Naive thymus-derived CD4-positive, alpha-beta T cell (primary cell): ENCODE data around the gene MSL2. TPM values are rescaled to one million over a fixed set of nuclear protein-coding genes. Genes with fewer than 3 reads are reported as not detected.
"Not testable (repeated sequence)": the region's sequence is repeated elsewhere in the genome, so short reads cannot be mapped to it uniquely, and the experiment has no call there.

ENCODE experiments used
- ATAC-seq: fragments of 150-1000 bp; cut with Tn5 transposase; 2 replicates; pipeline ENCODE4 v1.10.0; 2021; ENCODE audit warnings: mild to moderate bottlenecking, moderate library complexity
- CTCF ChIA-PET: fragments of 350-600 bp; sonication (Branson Sonifier 250); formaldehyde crosslinking; loops from one replicate; lab custom pipeline; 2021; ENCODE audit warnings: antibody characterized with exemption; lab: Charles Lee
- POLR2A ChIA-PET: fragments of 350-600 bp; sonication (Branson Sonifier 250); formaldehyde crosslinking; loops from one replicate; lab custom pipeline; 2021; ENCODE audit warnings: antibody characterized with exemption, inconsistent platforms; lab: Charles Lee
- DNase-seq, 9 donors: peaks; one replicate each; pipeline versions ENCODE4 v3.0.0 to v3.0.0-alpha.2; 2020 to 2022; ENCODE audit warnings: mixed read lengths in 1 of 9
- H3K27ac ChIP-seq: one replicate; pipeline ENCODE4 v1.7.0; 2013; ENCODE audit warnings: mild to moderate bottlenecking, low read depth, low read length, moderate library complexity
- H3K27me3 ChIP-seq, 2 donors: one replicate each; pipeline ENCODE4 v1.7.0; 2013; ENCODE audit warnings: low read length in 2 of 2, mild to moderate bottlenecking in 2 of 2, moderate library complexity in 2 of 2; ENCODE audit not compliant: control insufficient read depth in 2 of 2, insufficient read depth in 2 of 2
- H3K36me3 ChIP-seq, 3 experiments: 1 replicate in 2 of 3; 2 replicates in 1 of 3; pipeline ENCODE4 v1.7.0; 2013; ENCODE audit warnings: low read length in 3 of 3, mild to moderate bottlenecking in 3 of 3, moderate library complexity in 1 of 3; ENCODE audit not compliant: insufficient read depth in 3 of 3, control insufficient read depth in 2 of 3
- H3K4me1 ChIP-seq, 2 donors: one replicate each; pipeline ENCODE4 v1.7.0; 2013; ENCODE audit warnings: low read length in 2 of 2, mild to moderate bottlenecking in 2 of 2, moderate library complexity in 1 of 2; ENCODE audit not compliant: control insufficient read depth in 2 of 2, insufficient read depth in 2 of 2
- H3K4me3 ChIP-seq: 2 replicates; pipeline ENCODE4 v1.7.0; 2013; ENCODE audit warnings: mild to moderate bottlenecking, low read length
- H3K9me3 ChIP-seq, 3 experiments: 1 replicate in 2 of 3; 2 replicates in 1 of 3; pipeline ENCODE4 v1.7.0; 2013; ENCODE audit warnings: low read length in 3 of 3; ENCODE audit not compliant: control insufficient read depth in 2 of 3
- H3K27ac Mint-ChIP-seq, 9 donors: one replicate each; pipeline ENCODE4 v1.8.0; 2020 to 2022; ENCODE audit warnings: mixed read lengths in 9 of 9, mild to moderate bottlenecking in 8 of 9, moderate library complexity in 5 of 9, inconsistent platforms in 2 of 9
- H3K27me3 Mint-ChIP-seq, 5 donors: one replicate each; pipeline ENCODE4 v1.8.0; 2021 to 2022; ENCODE audit warnings: mixed read lengths in 5 of 5, mild to moderate bottlenecking in 1 of 5
- H3K36me3 Mint-ChIP-seq, 5 donors: one replicate each; pipeline ENCODE4 v1.8.0; 2020 to 2022; ENCODE audit warnings: mixed read lengths in 5 of 5, mild to moderate bottlenecking in 3 of 5, inconsistent platforms in 1 of 5
- H3K4me1 Mint-ChIP-seq, 7 donors: one replicate each; pipeline ENCODE4 v1.8.0; 2020 to 2022; ENCODE audit warnings: mixed read lengths in 7 of 7, mild to moderate bottlenecking in 3 of 7, inconsistent platforms in 1 of 7
- H3K4me3 Mint-ChIP-seq, 10 donors: one replicate each; pipeline ENCODE4 v1.8.0; 2020 to 2022; ENCODE audit warnings: mild to moderate bottlenecking in 10 of 10, mixed read lengths in 10 of 10, moderate library complexity in 6 of 10, inconsistent platforms in 2 of 10
- H3K9me3 Mint-ChIP-seq, 11 donors: one replicate each; pipeline ENCODE4 v1.8.0; 2020 to 2022; ENCODE audit warnings: mixed read lengths in 11 of 11, mild to moderate bottlenecking in 4 of 11, inconsistent platforms in 1 of 11, moderate library complexity in 1 of 11
- intact Hi-C, 2 donors: fragments of 100-400 bp; cut with micrococcal nuclease; formaldehyde crosslinking; loops; one replicate each; pipeline ENCODE4 v1.15.1; 2023
- polyA plus RNA-seq, 2 donors: library from polyadenylated mRNA; unstranded; fragments of 300-500 nt; fragmentation: Illumina TruSeq; gene quantifications; one replicate each; pipeline ENCODE4 v1.2.3, GENCODE V29; 2021
- total RNA-seq, 6 experiments: library from RNA in 5 of 6; stranded (reverse) in 5 of 6; gene quantifications; 1 replicate in 5 of 6; 2 replicates in 1 of 6; pipeline ENCODE4 v1.2.3 and lab custom pipeline; 2021 to 2026

Gene MSL2
- total and polyA plus RNA-seq, 7 experiments from 2014 or later: 40.9 to 110 (median 69.0) TPM

DNA sequence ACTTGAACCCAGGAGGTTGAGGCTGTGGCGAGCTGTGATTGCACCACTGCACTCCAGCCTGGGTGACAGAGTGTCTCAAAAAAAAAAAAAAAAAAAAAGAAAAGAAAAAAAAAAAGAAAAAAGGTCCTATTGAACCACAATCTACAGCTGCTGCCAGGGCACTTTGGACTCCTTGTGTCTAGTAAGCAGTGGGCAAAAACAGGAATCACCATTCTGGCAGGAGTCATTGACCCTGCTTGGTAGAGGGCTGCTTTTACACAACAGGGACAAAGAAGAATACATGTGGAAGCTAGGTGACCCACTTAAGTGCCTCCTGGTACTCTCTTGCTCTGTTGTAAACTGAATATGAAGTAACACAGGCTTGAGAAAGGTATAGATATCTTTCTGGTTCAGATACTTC lies 39.4 kb upstream of the MSL2 start:
- H3K27me3 Mint-ChIP-seq: peaks cover 0 to 23% (median 0%) of the 10 kb centered on the region in 5 donors

DNA sequence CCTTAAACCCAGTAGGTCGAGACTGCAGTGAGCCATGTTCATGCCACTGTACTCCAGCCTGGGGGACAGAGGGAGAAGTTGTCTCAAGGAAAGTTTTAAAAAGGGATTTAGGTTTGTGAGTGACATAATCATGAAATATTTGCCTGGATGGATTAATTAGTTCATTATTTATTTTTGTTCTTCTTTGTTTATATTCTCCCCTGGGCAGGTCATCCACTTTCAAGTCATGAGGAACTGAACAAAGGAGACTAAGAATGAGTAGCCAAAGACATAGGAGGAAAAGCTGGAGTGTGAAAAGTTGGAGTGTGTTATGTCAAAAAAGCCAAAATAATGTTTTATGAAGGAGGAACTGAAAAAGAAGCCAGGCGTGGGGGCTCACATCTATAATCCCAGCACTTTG lies 36.3 kb upstream of the MSL2 start:
- ChIA-PET POLR2A (no interaction called here), CTCF (interaction anchor here (0.6 kb wide), 1 partner anchor 8 kb away, joined by 3 read pairs; no protein-coding TSS in a partner anchor)
- H3K36me3 ChIP-seq: no peaks in the 10 kb centered on the region
- H3K4me3 Mint-ChIP-seq: no peak overlapping the region
- peaks cover 0 to 5% (median 0%) of the 10 kb centered on the region in 11 donors for H3K9me3 Mint-ChIP-seq
- H3K27ac Mint-ChIP-seq: no peak overlapping the region
- H3K4me1 ChIP-seq: no peaks in the 10 kb centered on the region
- no peak overlapping the region for H3K4me3 ChIP-seq
- H3K4me1 Mint-ChIP-seq: no peaks in the 10 kb centered on the region
- DNase-seq (no peak), ATAC-seq (no peak)
- no peaks in the 10 kb centered on the region for H3K9me3 ChIP-seq
- H3K36me3 Mint-ChIP-seq: no peaks in the 10 kb centered on the region
- intact Hi-C loops: no loop called here
- peaks cover 0 to 11% (median 0%) of the 10 kb centered on the region in 5 donors for H3K27me3 Mint-ChIP-seq
- no peaks in the 10 kb centered on the region for H3K27me3 ChIP-seq
- H3K27ac ChIP-seq: no peak overlapping the region

More for the DNA sequence above, 39.4 kb upstream of the MSL2 start:
- Mint-ChIP-seq H3K4me1 (no peaks in the 10 kb centered on the region), H3K27ac (no peak overlapping the region), H3K4me3 (no peak overlapping the region), H3K9me3 (peaks cover 0 to 5% (median 0%) of the 10 kb centered on the region in 11 donors), H3K36me3 (no peaks in the 10 kb centered on the region)
- no peaks in the 10 kb centered on the region for H3K4me1 ChIP-seq
- ATAC-seq: no peak
- ChIA-PET POLR2A (no interaction called here), CTCF (interaction anchor here (0.6 kb wide), 1 partner anchor 519 kb away, joined by 3 read pairs; no protein-coding TSS in a partner anchor)
- intact Hi-C loops: no loop called here
- DNase-seq: no peak
- H3K9me3 ChIP-seq: no peaks in the 10 kb centered on the region
- H3K36me3 ChIP-seq: no peaks in the 10 kb centered on the region
- H3K27ac ChIP-seq: no peak overlapping the region
- no peak overlapping the region for H3K4me3 ChIP-seq
- H3K27me3 ChIP-seq: no peaks in the 10 kb centered on the region

DNA sequence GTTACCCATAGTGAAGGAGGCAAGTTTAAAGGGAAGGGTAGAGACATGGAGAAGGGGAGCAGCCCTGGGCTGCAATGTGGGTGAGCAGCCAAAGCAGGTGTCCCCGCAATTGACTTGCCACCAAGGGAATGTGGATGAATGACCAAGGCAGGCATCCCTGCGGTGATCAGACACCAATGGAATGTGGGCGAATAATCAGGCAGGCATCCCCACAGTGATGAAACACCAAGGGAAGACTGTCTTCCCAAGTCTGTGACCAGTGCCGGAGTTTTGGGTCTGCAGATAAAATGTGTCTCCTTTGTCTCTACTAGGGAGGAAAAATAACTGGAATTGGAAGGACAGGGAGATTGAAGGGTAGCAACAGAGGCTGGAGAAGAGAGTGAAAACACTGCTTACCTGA lies 26.6 kb upstream of the MSL2 start:
- H3K4me1 Mint-ChIP-seq, intact Hi-C loops, H3K9me3 ChIP-seq, POLR2A ChIA-PET, CTCF ChIA-PET, H3K27me3 ChIP-seq, H3K36me3 ChIP-seq, ATAC-seq, DNase-seq, H3K27ac Mint-ChIP-seq, H3K4me3 Mint-ChIP-seq, H3K4me1 ChIP-seq, H3K9me3 Mint-ChIP-seq, H3K36me3 Mint-ChIP-seq, H3K27ac ChIP-seq, H3K4me3 ChIP-seq: not testable (repeated sequence)
- H3K27me3 Mint-ChIP-seq: peaks cover 3 to 13% (median 7%) of the 10 kb centered on the region in 5 donors

DNA sequence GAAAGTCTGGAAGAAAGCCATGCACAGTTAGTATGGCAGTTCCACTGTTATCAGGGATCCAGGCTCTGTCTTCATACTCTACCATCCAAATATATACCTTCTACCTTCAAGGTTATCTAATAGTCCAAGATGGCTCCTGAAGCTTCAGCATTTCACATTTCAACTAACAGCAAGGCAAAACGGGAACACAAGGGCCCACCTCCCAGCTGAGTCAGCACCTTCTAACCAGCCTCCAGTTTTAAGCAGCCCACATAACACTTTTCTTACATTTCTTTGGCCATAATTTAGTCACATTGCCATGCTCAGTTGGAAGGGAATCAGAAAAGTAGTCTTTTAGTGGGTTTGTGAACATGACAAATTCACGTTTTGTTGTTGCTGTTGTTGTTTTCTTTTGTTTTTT lies 15.4 kb upstream of the MSL2 start:
- no peaks in the 10 kb centered on the region for H3K9me3 ChIP-seq
- ChIA-PET POLR2A (interaction anchor here (1.0 kb wide), 1 partner anchor 15 kb away, joined by 4 read pairs; the partner anchor contains the start of gene MSL2), CTCF (no interaction called here)
- Mint-ChIP-seq H3K4me1 (no peaks in the 10 kb centered on the region), H3K9me3 (no peaks in the 10 kb centered on the region), H3K27me3 (peaks cover 0 to 41% (median 8%) of the 10 kb centered on the region in 5 donors), H3K36me3 (no peaks in the 10 kb centered on the region), H3K27ac (no peak overlapping the region), H3K4me3 (no peak overlapping the region)
- no peaks in the 10 kb centered on the region for H3K27me3 ChIP-seq
- no peak overlapping the region for H3K27ac ChIP-seq
- ATAC-seq (no peak), DNase-seq (no peak)
- no peaks in the 10 kb centered on the region for H3K4me1 ChIP-seq
- intact Hi-C loops: no loop called here
- H3K4me3 ChIP-seq: no peak overlapping the region
- H3K36me3 ChIP-seq: no peaks in the 10 kb centered on the region

DNA sequence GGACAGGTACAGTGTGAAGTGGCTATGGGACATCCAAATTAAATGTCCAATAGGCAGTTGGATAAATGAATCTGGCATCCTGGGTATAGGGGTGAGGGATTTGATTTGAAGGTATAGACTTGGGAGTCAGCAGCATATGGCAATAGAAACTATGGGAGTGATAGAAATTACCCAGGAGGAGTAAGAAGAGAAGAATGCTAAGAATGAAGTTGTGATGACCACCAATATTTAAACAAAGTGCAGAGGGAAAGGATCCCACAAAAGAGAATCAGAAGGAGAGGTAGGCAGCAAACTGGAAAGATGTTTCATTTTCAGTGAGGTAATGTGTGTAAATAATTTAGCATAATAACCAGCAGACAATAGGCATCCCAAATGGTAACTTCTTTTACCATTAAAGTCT lies 13.8 kb upstream of the MSL2 start:
- H3K9me3 ChIP-seq: no peaks in the 10 kb centered on the region
- H3K27ac ChIP-seq: no peak overlapping the region
- peaks cover 0 to 2% (median 0%) of the 10 kb centered on the region in 7 donors for H3K4me1 Mint-ChIP-seq
- no peak for ATAC-seq
- no peaks in the 10 kb centered on the region for H3K9me3 Mint-ChIP-seq
- H3K4me1 ChIP-seq: no peaks in the 10 kb centered on the region
- H3K36me3 ChIP-seq: no peaks in the 10 kb centered on the region
- H3K4me3 ChIP-seq: no peak overlapping the region
- no peak for DNase-seq
- intact Hi-C loops: no loop called here
- H3K4me3 Mint-ChIP-seq: no peak overlapping the region
- H3K36me3 Mint-ChIP-seq: no peaks in the 10 kb centered on the region
- POLR2A ChIA-PET: interaction anchor here (1.2 kb wide), 1 partner anchor 15 kb away, joined by 3 read pairs; no protein-coding TSS in a partner anchor
- no peaks in the 10 kb centered on the region for H3K27me3 ChIP-seq
- peaks cover 0 to 53% (median 11%) of the 10 kb centered on the region in 5 donors for H3K27me3 Mint-ChIP-seq
- CTCF ChIA-PET: interaction anchor here (1.0 kb wide), 1 partner anchor 11 kb away, joined by 5 read pairs; no protein-coding TSS in a partner anchor
- H3K27ac Mint-ChIP-seq: no peak overlapping the region

DNA sequence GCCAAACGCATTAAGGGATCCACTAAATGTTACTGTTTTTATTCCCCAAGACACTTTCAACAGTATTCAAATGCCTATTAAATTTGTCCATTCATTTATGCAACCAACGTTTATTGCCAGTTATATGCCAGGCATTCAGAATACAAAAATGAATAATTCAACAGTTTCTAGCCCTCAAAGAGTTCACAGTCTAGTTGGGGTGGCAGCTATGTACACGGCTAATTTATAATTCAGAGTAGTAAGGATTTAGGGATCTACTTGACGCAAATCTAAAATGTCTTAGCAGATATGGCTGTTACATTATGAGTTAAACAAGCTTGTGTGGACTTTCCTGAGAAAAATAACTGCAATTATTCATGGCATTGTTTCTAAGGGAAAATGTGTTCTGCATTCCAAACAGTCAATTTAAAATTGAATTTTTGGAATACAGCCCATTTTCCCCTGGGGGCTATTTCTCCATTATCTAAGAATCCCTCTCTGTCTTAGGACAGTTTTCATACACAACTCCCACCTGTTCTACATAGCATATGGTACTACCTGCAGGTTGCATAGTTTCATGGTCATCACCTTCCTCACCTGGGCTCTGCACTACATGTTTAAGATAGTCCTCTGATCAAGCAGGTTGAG lies 11.5 kb upstream of the MSL2 start:
- Mint-ChIP-seq H3K36me3 (no peaks in the 10 kb centered on the region), H3K4me3 (no peak overlapping the region), H3K27me3 (peaks cover 0 to 54% (median 11%) of the 10 kb centered on the region in 5 donors), H3K4me1 (peaks cover 0 to 2% (median 0%) of the 10 kb centered on the region in 7 donors), H3K27ac (no peak overlapping the region), H3K9me3 (no peaks in the 10 kb centered on the region)
- DNase-seq: no peak
- Histone ChIP-seq H3K4me3 (no peak overlapping the region), H3K4me1 (no peaks in the 10 kb centered on the region), H3K9me3 (no peaks in the 10 kb centered on the region), H3K36me3 (no peaks in the 10 kb centered on the region), H3K27me3 (no peaks in the 10 kb centered on the region), H3K27ac (no peak overlapping the region)
- intact Hi-C loops: no loop called here
- no peak for ATAC-seq
- POLR2A ChIA-PET: interaction anchor here (3.3 kb wide), 1 partner anchor 10 kb away, joined by 11 read pairs; the partner anchor contains the start of gene MSL2
- CTCF ChIA-PET: interaction anchor here (1.0 kb wide), 1 partner anchor 11 kb away, joined by 4 read pairs; no protein-coding TSS in a partner anchor
